HG03354 (cell line): ENCODE data around the gene MFAP3L.
"Not testable (repeated sequence)": the region's sequence is repeated elsewhere in the genome, so short reads cannot be mapped to it uniquely, and the experiment has no call there.

Experiments
- ATAC-seq: cut with Tn5 transposase; IDR thresholded peaks from one replicate; pipeline ENCODE4 v1.9.1; 2021; ENCODE audit warnings: mild to moderate bottlenecking; ENCODE audit not compliant: unreplicated experiment, poor library complexity, severe bottlenecking

The MFAP3L gene

GRCh38 chr4:170026253-170027021 lies at the start of gene MFAP3L:
Gene MFAP3L, minus strand, starts transcription at chr4:170026395. Its CDS starts 20,518 bp downstream, at chr4:170005877.
- ATAC-seq: peak; percentile 85

GRCh38 chr4:170071196-170071595 lies 45.0 kb upstream of the MFAP3L start:
- ATAC-seq: no peak

DNA sequence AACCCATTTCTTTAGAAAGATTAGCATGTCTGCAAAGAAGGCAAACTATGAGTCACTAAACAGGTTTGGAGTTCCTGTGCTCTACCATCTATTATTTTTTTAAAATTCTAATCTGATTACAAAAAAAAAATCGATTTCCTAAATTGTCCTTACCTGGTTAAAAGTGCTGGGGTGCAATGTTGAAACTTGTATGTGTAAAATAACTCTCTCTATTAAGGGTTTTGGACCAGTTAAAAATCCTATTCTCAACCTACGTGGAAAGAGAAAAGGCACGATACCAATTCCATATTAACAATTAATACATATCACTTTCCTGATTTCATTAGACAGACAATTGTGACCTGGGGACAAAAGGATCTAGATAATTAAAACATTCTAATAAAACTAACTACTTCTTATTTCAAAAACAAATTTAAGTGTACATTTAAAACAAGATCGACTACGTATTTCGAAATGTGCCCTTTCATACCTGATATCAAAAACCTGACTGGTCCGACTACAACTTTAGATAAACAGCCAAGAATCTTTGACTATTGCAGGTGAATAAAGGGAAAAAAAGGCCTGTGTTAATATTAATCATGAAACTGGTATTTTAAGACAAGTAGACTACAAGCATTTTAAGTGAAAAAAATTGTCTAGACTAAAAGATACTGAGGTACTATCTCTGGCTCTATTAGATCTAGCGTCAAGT lies 42.4 kb upstream of the MFAP3L start:
- no peak for ATAC-seq

DNA sequence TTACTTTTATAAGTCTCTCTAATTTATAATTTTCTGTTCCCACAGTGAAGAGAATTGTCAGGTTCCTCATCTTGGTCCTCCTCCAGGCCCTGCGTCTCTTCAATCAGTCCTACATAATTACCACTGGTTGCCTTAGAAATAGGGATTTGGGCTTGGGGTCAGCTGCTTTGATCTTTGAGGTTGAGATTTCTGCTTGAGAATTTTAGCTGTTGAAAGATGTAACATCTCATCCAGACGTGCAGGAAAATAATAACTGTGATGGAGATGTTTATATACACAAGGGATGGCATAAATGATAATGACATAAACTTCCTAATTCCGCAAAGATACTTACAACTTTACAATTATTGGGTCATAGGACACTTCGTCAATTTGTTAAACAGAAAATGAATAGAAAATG lies 33.2 kb upstream of the MFAP3L start:
- no peak for ATAC-seq

- ATAC-seq: no peak
Observed at GRCh38 chr4:170058826-170059225, 32.6 kb upstream of the MFAP3L start.

- ATAC-seq: no peak
Observed at GRCh38 chr4:170057866-170058265, 31.7 kb upstream of the MFAP3L start.

- ATAC-seq: no peak
Observed at GRCh38 chr4:170052919-170053318, 26.7 kb upstream of the MFAP3L start.

- no peak for ATAC-seq
Observed at GRCh38 chr4:170051402-170051801, 25.2 kb upstream of the MFAP3L start.

- ATAC-seq: no peak
Observed at GRCh38 chr4:170049766-170050165, 23.6 kb upstream of the MFAP3L start.

DNA sequence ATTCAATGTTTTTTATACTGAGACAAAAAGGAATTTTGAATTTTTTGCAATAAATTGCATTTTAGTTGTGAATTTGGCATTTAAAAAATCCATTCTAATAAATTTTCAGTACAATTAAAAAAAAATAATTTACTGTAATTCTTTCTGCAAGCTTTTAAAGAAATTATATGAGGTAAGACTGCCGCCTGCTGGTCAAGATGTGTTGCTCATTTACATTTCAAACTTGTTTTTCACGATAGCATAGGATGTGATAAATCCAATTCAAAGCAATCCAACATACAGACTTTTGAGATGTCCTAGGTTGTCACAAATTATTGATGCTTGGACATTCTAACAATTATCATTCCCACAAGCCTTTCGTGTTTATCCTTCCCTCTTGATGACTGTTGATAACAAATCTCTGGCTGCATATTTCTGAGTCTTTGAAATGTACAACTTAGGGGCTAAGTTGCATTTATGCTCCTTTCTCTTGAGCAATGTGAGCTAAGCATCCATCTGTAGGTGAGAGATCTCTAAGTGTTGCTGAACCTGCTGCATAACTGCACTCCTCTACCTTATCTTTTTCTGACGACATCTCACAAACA lies 21.7 kb upstream of the MFAP3L start:
- ATAC-seq: no peak

DNA sequence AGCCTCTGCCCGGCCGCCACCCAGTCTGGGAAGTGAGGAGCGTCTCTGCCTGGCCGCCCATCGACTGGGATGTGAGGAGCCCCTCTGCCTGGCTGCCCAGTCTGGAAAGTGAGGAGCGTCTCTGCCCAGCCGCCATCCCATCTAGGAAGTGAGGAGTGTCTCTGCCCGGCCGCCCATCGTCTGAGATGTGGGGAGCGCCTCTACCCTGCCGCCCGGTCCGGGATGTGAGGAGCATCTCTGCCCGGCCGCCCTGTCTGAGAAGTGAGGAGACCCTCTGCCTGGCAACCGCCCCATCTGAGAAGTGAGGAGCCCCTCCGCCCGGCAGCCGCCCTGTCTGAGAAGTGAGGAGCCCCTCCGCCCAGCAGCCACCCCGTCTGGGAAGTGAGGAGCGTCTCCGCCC lies 20.0 kb upstream of the MFAP3L start:
- not testable (repeated sequence) for ATAC-seq

DNA sequence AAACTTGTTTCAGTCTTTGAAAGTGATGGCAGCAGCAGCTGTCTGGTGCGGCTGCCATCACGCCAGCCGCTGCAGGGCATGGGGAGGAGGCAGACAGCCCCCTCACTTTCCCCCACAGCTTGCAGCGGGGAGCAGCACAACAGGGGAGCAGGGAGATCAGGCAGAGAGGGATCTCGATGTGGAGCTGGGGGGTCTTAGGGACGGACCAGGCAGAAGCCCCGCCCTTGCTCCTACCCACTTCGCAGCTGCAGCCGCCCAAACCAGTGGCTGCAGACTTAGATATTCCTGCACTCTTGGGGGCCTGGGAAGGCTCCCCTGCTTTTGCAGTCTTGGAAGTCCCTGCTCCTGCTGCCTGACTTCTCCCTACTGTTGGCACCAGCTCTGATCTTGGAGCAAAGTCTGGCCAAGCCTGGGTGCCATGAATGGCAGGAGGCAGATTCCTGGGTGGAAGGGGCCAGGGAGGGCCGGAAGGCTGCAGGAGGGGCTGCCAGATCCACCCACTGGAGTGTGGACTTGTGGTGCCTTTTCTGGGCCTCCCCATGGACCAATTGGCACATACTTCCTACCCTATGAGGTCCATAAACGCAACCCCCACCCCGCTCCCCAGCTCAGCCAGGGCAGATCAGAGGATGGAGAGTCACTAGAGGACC lies 14.0 kb upstream of the MFAP3L start:
- no peak for ATAC-seq

- no peak for ATAC-seq
Observed at GRCh38 chr4:170038769-170039168, 12.6 kb upstream of the MFAP3L start.

- no peak for ATAC-seq
Observed at GRCh38 chr4:170038232-170038631, 12.0 kb upstream of the MFAP3L start.

DNA sequence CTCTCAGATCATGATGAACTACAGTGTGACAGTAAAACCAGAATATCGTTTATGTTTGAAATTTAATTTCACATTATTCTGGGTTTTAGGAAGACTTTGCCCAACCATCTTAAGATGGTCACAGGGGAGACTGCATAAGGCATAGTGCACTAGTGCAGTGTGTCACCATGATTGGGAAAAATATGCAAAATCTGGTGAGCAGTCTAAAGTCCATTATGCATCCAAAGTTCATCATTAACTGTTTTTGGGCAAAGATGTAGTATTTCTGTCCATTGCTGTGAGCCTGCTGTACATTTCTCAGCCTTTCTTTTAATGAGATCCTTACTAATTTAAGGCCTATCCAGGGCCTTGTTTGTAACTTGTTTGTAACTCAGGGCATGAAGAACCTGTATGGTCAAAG lies 11.3 kb upstream of the MFAP3L start:
- no peak for ATAC-seq

- ATAC-seq: no peak
Observed at GRCh38 chr4:170035845-170036244, 9.7 kb upstream of the MFAP3L start.

- ATAC-seq: no peak
Observed at GRCh38 chr4:170035231-170035630, 9.0 kb upstream of the MFAP3L start.

- no peak for ATAC-seq
Observed at GRCh38 chr4:170033999-170034398, 7.8 kb upstream of the MFAP3L start.

DNA sequence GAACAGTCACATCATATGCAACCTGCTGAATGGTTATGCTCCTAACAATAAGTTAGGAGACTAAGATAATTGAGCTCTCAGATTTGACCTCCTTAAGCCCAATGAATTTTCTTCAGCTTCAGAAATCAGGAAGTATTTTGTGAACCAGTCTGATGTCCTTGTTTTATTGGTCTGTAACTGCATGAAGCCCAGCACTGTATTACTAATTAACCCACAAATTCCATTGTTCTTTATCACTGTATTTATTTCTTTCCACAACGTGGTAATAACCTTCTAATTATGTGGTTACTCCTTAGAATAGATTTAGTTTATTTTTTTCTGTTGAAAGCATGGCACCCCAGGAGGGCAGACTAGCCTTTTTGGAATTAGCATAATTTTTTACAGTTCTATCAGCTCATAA lies 3.9 kb upstream of the MFAP3L start:
- ATAC-seq: no peak

DNA sequence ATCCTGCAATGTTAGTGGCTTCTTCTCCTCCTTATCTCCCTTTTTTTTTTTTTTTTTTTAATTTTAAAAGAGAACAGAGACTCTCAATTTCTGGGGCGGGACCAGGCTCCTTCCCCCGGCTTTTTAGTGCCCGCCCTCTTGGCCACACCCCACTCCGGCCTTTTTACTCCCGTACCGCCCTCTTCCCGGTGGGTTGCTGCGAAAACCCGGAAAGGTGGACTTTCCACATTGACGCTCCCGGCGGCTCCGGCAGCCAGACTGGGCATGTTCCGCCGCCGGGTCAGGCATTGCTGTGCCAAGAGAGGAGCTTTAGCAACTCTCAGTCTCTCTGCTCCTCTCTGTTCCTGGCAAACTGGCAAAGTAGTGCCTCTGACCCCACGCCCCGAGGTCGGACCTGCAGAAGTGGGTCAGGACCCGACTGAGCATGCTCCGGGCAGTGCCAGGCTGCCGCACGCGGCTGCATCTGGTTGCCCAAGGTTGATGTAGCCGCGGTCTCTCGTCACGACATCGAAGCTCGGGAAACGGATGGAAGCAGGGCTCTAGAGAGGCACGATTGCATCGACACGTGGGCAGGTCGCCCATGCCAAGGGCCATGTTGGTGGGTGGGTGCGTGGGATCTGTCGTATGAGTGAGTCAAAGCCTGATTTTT lies 1.1 kb upstream of the MFAP3L start:
- ATAC-seq: peak; percentile 82
